Lower leg skin (tissue), 4 donors: ENCODE data around the gene SRMS. TPM values are rescaled to one million over a fixed set of nuclear protein-coding genes. Genes with fewer than 3 reads are reported as not detected.

Experiments used
- DNase-seq, 2 donors: peaks; one replicate each; pipeline ENCODE4 v3.0.0-alpha.2; 2019; ENCODE audit warnings: low spot score in 2 of 2
- H3K4me3 ChIP-seq: fragments of 200-600 bp; sonication (generic); 2 replicates; pipeline ENCODE4 v1.5.1; 2017; ENCODE audit warnings: mild to moderate bottlenecking, low read depth; ENCODE audit not compliant: poor library complexity, severe bottlenecking
- POLR2A ChIP-seq, 2 donors: fragments of 450-650 bp; IDR thresholded peaks; one replicate each; pipeline ENCODE4 v1.6.1; 2016 to 2017; ENCODE audit warnings: antibody characterized with exemption in 2 of 2, mild to moderate bottlenecking in 1 of 2, moderate library complexity in 1 of 2
- WGBS, 2 donors: methylation state at CpG; one replicate each; pipeline ENCODE4 v1.1.5; 2018; 5-methylcytosine and 5-hydroxymethylcytosine counted together
- intact Hi-C: fragments of 100-400 bp; cut with DNase I; formaldehyde crosslinking; loops from one replicate; pipeline ENCODE4 v1.15.0; 2023; ENCODE audit warnings: low total_unique reads
- total RNA-seq, 4 donors: library from RNA; depleted of rRNA; stranded (reverse); fragments of >200 nt; gene quantifications; one replicate each; pipeline ENCODE4 v1.1.0, GENCODE V29; 2016
- TF ChIP-seq, protein P1 (sequence below), 3 donors: fragments of 450-650 bp; IDR thresholded peaks; one replicate each; pipeline ENCODE4 v1.5.1; 2016; ENCODE audit warnings: antibody characterized with exemption in 3 of 3, mild to moderate bottlenecking in 3 of 3, moderate library complexity in 2 of 3

The SRMS gene
- total RNA-seq, 4 donors from 2014 or later: 0.16 to 0.59 (median 0.37) TPM; not detected in 1

DNA sequence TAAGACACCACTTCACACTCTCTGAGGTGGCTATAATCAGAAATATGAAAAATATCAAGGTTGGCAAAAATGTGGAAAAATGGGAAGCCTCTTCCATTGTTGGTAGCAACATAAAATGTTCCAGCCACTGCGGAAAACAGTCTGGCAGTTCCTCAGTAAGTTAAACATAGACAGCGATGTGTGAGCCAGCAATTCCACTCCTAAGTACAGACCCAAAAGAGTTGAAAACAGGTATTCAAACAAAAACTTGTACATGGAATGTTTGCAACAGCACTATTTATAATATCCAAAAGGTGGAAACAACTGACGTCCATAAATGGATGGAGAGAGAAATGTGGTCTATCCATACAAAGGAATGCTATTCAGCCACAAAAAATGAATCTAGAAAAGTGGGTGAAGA, 34.3 kb downstream of the SRMS start:
- no peak for TF ChIP-seq POLR2A (IDR thresholded peaks at IDR 0.05)
- TF ChIP-seq, protein P1, sequence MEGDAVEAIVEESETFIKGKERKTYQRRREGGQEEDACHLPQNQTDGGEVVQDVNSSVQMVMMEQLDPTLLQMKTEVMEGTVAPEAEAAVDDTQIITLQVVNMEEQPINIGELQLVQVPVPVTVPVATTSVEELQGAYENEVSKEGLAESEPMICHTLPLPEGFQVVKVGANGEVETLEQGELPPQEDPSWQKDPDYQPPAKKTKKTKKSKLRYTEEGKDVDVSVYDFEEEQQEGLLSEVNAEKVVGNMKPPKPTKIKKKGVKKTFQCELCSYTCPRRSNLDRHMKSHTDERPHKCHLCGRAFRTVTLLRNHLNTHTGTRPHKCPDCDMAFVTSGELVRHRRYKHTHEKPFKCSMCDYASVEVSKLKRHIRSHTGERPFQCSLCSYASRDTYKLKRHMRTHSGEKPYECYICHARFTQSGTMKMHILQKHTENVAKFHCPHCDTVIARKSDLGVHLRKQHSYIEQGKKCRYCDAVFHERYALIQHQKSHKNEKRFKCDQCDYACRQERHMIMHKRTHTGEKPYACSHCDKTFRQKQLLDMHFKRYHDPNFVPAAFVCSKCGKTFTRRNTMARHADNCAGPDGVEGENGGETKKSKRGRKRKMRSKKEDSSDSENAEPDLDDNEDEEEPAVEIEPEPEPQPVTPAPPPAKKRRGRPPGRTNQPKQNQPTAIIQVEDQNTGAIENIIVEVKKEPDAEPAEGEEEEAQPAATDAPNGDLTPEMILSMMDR (IDR thresholded peaks at IDR 0.05): no peak
- H3K4me3 ChIP-seq: no peak overlapping the region
- intact Hi-C loops: no loop called here
- no peak for DNase-seq
- WGBS, 2 donors: 74 to 91% methylated on average over 3 of the region's 3 CpGs

DNA sequence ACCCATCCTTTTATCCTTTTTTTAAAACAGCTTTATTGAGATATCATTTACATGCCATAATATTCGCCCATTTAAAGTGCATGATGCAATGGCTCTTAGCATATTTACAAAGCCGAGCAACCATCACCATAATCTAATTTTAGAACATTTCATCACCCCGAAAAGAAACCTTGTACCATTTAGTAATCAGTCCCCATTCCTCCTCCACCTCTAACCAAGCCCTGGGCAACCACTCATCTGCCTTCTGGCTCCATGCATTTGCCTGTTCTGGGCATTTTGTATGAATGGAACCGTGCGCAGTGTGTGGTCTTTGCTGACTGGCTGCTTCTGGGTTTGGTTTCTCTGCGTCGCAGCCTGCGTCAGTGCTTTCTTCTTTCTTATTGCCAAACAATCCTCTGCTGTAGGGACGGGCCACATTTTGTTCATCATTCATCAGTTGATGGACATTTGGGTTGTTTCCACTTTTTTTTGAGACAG, 38.4 kb downstream of the SRMS start:
- DNase-seq: no peak
- 84 to 87% methylated on average over 9 of the region's 9 CpGs for WGBS, 2 donors
- TF ChIP-seq POLR2A (IDR thresholded peaks at IDR 0.05): no peak
- TF ChIP-seq, protein P1 (IDR thresholded peaks at IDR 0.05): no peak
- no peak overlapping the region for H3K4me3 ChIP-seq
- intact Hi-C loops: no loop called here

DNA sequence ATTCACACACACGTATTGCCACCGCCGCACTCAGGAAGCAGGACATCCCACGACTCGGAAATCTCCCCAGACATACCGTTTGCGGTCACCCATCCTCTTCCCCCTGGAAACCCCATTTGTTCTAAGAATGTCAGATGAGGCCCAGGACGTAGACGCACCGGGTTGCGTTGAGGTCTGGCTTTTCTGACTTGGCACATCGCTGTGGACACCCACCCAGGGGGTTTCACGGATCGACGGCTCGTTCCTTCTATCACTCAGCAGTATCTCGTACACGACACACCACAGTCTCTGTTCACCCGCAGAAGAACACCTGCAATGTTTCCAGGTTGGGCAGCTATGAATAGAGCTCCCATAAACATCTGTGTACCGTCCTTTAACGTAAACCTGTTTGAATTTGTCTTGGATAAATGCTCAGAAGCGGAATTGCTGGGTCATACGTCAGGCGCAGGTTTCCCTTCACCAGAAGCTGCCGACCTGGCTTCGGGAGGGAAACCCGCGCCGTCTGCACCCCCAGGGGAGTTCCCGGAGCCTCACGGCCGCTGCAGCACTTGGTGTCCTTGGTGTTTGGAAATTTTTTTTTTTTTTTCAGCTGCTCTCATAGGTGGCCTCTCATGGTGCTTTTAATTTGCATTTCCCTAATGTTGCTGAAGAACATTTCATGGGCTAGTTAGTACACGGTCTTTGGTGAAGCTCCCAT, 39.3 kb downstream of the SRMS start:
- H3K4me3 ChIP-seq: no peak overlapping the region
- TF ChIP-seq POLR2A (IDR thresholded peaks at IDR 0.05): no peak
- TF ChIP-seq, protein P1 (IDR thresholded peaks at IDR 0.05): no peak
- intact Hi-C loops: no loop called here
- DNase-seq: no peak
- WGBS, 2 donors: 85 to 86% methylated on average over 33 of the region's 33 CpGs

DNA sequence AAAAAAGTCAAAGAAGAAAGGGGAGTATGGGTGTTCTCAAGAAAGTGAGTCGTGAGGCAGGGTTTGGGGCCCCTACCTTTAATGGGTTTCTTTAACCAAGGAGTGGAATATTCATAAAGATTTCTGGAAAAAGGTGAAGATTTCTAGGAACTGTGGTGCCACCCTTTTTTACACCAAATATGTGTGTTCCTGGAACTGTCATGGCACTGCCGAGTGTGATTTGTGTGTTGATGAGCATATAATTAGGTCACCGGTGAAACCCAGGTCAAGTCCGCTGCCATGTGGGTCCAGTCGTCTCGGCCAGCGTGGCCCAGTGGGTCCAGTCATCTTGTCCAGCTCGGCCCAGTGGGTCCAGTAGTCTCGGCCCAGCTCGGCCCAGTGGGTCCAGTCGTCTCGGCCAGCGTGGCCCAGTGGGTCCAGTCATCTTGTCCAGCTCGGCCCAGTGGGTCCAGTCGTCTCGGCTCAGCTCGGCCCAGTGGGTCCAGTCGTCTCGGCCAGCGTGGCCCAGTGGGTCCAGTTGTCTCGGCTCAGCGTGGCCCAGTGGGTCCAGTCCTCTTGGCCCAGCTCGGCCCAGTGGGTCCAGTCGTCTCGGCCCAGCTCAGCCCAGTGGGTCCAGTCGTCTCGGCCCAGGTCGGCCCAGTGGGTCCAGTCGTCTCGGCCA, 40.3 kb downstream of the SRMS start:
- intact Hi-C loops: no loop called here
- no peak for TF ChIP-seq POLR2A (IDR thresholded peaks at IDR 0.05)
- TF ChIP-seq, protein P1 (IDR thresholded peaks at IDR 0.05): no peak
- no peak for DNase-seq
- 90 to 97% methylated on average over 30 of the region's 30 CpGs for WGBS, 2 donors
- no peak overlapping the region for H3K4me3 ChIP-seq

DNA sequence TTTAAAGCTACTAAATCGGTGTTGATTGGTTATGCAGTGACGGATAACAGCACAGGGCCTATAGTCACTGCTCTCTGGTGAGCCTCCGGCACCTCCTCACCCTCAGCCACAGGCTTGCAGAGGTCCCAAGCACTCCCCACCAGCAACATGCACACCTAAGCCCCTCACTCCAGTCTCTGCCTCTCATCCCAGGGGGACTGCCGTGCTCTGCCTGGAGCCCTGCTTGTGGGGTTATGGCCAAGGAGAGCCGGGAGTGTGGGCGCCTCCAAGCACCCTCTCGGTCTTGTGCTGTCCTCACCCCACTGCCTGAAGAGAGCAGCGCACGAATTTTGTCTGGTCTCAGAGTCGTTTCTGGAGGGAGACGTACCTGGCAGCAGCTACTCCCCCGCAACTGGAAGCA, 41.8 kb downstream of the SRMS start:
- H3K4me3 ChIP-seq: no peak overlapping the region
- WGBS, 2 donors: 77 to 91% methylated on average over 12 of the region's 12 CpGs
- intact Hi-C loops: no loop called here
- DNase-seq: no peak
- TF ChIP-seq POLR2A (IDR thresholded peaks at IDR 0.05): no peak
- TF ChIP-seq, protein P1 (IDR thresholded peaks at IDR 0.05): no peak
